HEK293 (cell line): ENCODE measurements around the gene WNT7B.

Experiments
- CTCF ChIA-PET: fragments of 350-600 bp; formaldehyde crosslinking; extraction: SDS; loops from one replicate; lab custom pipeline; 2021; ENCODE audit warnings: antibody characterized with exemption; lab: Yijun Ruan, JAX
- POLR2A ChIA-PET: fragments of 300-600 bp; formaldehyde crosslinking; extraction: SDS; loops from one replicate; lab custom pipeline; 2020; ENCODE audit warnings: antibody characterized with exemption, inconsistent platforms; lab: Yijun Ruan, JAX
- H3K27ac ChIP-seq: fragments of 200-500 bp; sonication (Bioruptor generic); 2 replicates; pipeline ENCODE4 v1.5.1; 2014; ENCODE audit warnings: low read depth, low read length, control low read depth, inconsistent platforms; ENCODE audit errors: extremely low read depth
- H3K36me3 ChIP-seq, 2 experiments: fragments of 200-500 bp in 1 of 2; sonication (Bioruptor generic) in 1 of 2; 1 replicate in 1 of 2; 2 replicates in 1 of 2; pipeline ENCODE4 v1.5.1; 2014 to 2017; ENCODE audit warnings: inconsistent platforms in 2 of 2, low read length in 2 of 2; ENCODE audit not compliant: control insufficient read depth in 2 of 2, insufficient read depth in 1 of 2
- H3K4me1 ChIP-seq: fragments of 200-500 bp; sonication (Bioruptor generic); 2 replicates; pipeline ENCODE4 v1.5.1; 2014; ENCODE audit warnings: mild to moderate bottlenecking, low read length, inconsistent platforms; ENCODE audit not compliant: control insufficient read depth, insufficient read depth
- H3K4me3 ChIP-seq: 2 replicates; pipeline ENCODE4 v1.5.1; 2011; ENCODE audit warnings: low read depth, mild to moderate bottlenecking, control low read depth, low read length, moderate library complexity
- H3K9me3 ChIP-seq: fragments of 200-500 bp; sonication (Bioruptor generic); 2 replicates; pipeline ENCODE4 v1.5.1; 2014; ENCODE audit warnings: low read depth, low read length, inconsistent platforms; ENCODE audit not compliant: control insufficient read depth, insufficient read depth
- BCL11A ChIP-seq: fragments of 450-650 bp; formaldehyde crosslinking; IDR thresholded peaks from 2 replicates; pipeline ENCODE4 v1.5.1; 2016; ENCODE audit warnings: low read depth, missing biosample characterization, missing genetic modification characterization
- EGR2 ChIP-seq: fragments of 450-650 bp; formaldehyde crosslinking; IDR thresholded peaks from 2 replicates; pipeline ENCODE4 v1.5.1; 2016; ENCODE audit warnings: low read depth, missing biosample characterization, missing genetic modification characterization
- GLIS1 ChIP-seq: fragments of 450-650 bp; formaldehyde crosslinking; IDR thresholded peaks from 2 replicates; pipeline ENCODE4 v1.5.1; 2016; ENCODE audit warnings: missing biosample characterization, missing genetic modification characterization
- KLF8 ChIP-seq: fragments of 450-650 bp; formaldehyde crosslinking; IDR thresholded peaks from 2 replicates; pipeline ENCODE4 v1.5.1; 2016; ENCODE audit warnings: missing biosample characterization, missing genetic modification characterization
- MEIS1 ChIP-seq: sonication (generic); formaldehyde crosslinking; IDR thresholded peaks from 2 replicates; pipeline ENCODE4 v1.8.1; 2022; ENCODE audit warnings: missing genetic modification reagents, mild to moderate bottlenecking, borderline replicate concordance
- PATZ1 ChIP-seq: fragments of 450-650 bp; formaldehyde crosslinking; IDR thresholded peaks from 2 replicates; pipeline ENCODE4 v1.5.1; 2016; ENCODE audit warnings: missing biosample characterization, missing genetic modification characterization
- SALL2 ChIP-seq: fragments of 450-650 bp; formaldehyde crosslinking; IDR thresholded peaks from 2 replicates; pipeline ENCODE4 v1.5.0; 2017; ENCODE audit warnings: missing biosample characterization, mild to moderate bottlenecking, missing genetic modification characterization, borderline replicate concordance
- TRIM28 ChIP-seq: IDR thresholded peaks from 2 replicates; pipeline ENCODE4 v1.6.1; 2011; ENCODE audit warnings: low read length, control low read depth, borderline replicate concordance
- ZFHX2 ChIP-seq: fragments of 450-650 bp; formaldehyde crosslinking; conservative IDR thresholded peaks from 2 replicates; pipeline ENCODE4 v1.5.1; 2016; ENCODE audit warnings: missing biosample characterization, missing genetic modification characterization
- ZFP3 ChIP-seq: fragments of 450-650 bp; formaldehyde crosslinking; IDR thresholded peaks from 2 replicates; pipeline ENCODE4 v1.5.1; 2016; ENCODE audit warnings: low read depth, missing biosample characterization, missing genetic modification characterization
- ZIC2 ChIP-seq: fragments of 450-650 bp; formaldehyde crosslinking; IDR thresholded peaks from 2 replicates; pipeline ENCODE4 v1.5.1; 2016; ENCODE audit warnings: missing biosample characterization, missing genetic modification characterization
- ZNF155 ChIP-seq: fragments of 450-650 bp; formaldehyde crosslinking; IDR thresholded peaks from 2 replicates; pipeline ENCODE4 v1.5.1; 2016; ENCODE audit warnings: missing biosample characterization, missing genetic modification characterization
- ZNF157 ChIP-seq: fragments of 450-650 bp; formaldehyde crosslinking; IDR thresholded peaks from 2 replicates; pipeline ENCODE4 v1.5.1; 2016; ENCODE audit warnings: missing biosample characterization, missing genetic modification characterization
- ZNF18 ChIP-seq: fragments of 450-650 bp; formaldehyde crosslinking; IDR thresholded peaks from 2 replicates; pipeline ENCODE4 v1.5.1; 2016; ENCODE audit warnings: missing biosample characterization, missing genetic modification characterization
- ZNF280D ChIP-seq: fragments of 450-650 bp; formaldehyde crosslinking; IDR thresholded peaks from 2 replicates; pipeline ENCODE4 v1.5.1; 2016; ENCODE audit warnings: missing biosample characterization, missing genetic modification characterization
- ZNF350 ChIP-seq: fragments of 450-650 bp; formaldehyde crosslinking; IDR thresholded peaks from 2 replicates; pipeline ENCODE4 v1.5.0; 2017; ENCODE audit warnings: missing biosample characterization, mild to moderate bottlenecking, missing genetic modification characterization
- ZNF558 ChIP-seq: fragments of 450-650 bp; formaldehyde crosslinking; IDR thresholded peaks from 2 replicates; pipeline ENCODE4 v1.5.1; 2016; ENCODE audit warnings: missing biosample characterization, missing genetic modification characterization
- ZNF623 ChIP-seq: fragments of 450-650 bp; formaldehyde crosslinking; IDR thresholded peaks from 2 replicates; pipeline ENCODE4 v1.5.1; 2016; ENCODE audit warnings: missing biosample characterization, missing genetic modification characterization
- ZNF658 ChIP-seq: fragments of 450-650 bp; formaldehyde crosslinking; IDR thresholded peaks from 2 replicates; pipeline ENCODE4; 2016; ENCODE audit warnings: missing biosample characterization, missing genetic modification characterization
- ZNF768 ChIP-seq: fragments of 450-650 bp; formaldehyde crosslinking; IDR thresholded peaks from 2 replicates; pipeline ENCODE4 v1.5.1; 2018; ENCODE audit warnings: missing biosample characterization, mild to moderate bottlenecking, missing genetic modification characterization
- ZNF830 ChIP-seq: fragments of 450-650 bp; IDR thresholded peaks from 2 replicates; pipeline ENCODE4 v1.5.0; 2018; ENCODE audit warnings: missing biosample characterization, missing genetic modification characterization, low read depth, mild to moderate bottlenecking, moderate library complexity
- ZNF837 ChIP-seq: fragments of 450-650 bp; formaldehyde crosslinking; IDR thresholded peaks from 2 replicates; pipeline ENCODE4 v1.5.1; 2016; ENCODE audit warnings: missing biosample characterization, missing genetic modification characterization

WNT7B gene

GRCh38 chr22:45961679-45962433 is 15.1 kb downstream of the WNT7B start:
- POLR2A ChIA-PET = no interaction called here
- H3K4me1 ChIP-seq = no peaks in the 10 kb centered on the region
- TF ChIP-seq KLF8 (tag by site-specific recombination) = peak; percentile 43; the same call in 1 of the 2 replicates
- no peak for TF ChIP-seq MEIS1 (CRISPR knock-in tag)
- TF ChIP-seq BCL11A = peak; percentile 81; the same call in 1 of the 2 replicates
- TF ChIP-seq ZNF768 (tag by site-specific recombination) = no peak
- no peaks in the 10 kb centered on the region for H3K9me3 ChIP-seq
- CTCF ChIA-PET = interaction anchor here (1.2 kb wide), 1 partner anchor 98 kb away, joined by 6 read pairs; no protein-coding TSS in a partner anchor
- no peak overlapping the region for H3K27ac ChIP-seq
- no peak overlapping the region for H3K4me3 ChIP-seq
- H3K36me3 ChIP-seq = no peaks in the 10 kb centered on the region

- Histone ChIP-seq H3K27ac (no peak overlapping the region), H3K4me1 (no peaks in the 10 kb centered on the region), H3K4me3 (no peak overlapping the region), H3K36me3 (no peaks in the 10 kb centered on the region), H3K9me3 (no peaks in the 10 kb centered on the region)
- TF ChIP-seq ZNF280D (no peak), ZNF658 (tag by site-specific recombination) (no peak), ZNF830 (tag by site-specific recombination) (no peak)
- POLR2A ChIA-PET = no interaction called here
- CTCF ChIA-PET = no interaction called here
Measured at GRCh38 chr22:45960477-45961386, 16.2 kb downstream of the WNT7B start.

GRCh38 chr22:45959719-45960476 is 17.1 kb downstream of the WNT7B start:
- POLR2A ChIA-PET = no interaction called here
- H3K9me3 ChIP-seq = no peaks in the 10 kb centered on the region
- no peak overlapping the region for H3K27ac ChIP-seq
- no peak overlapping the region for H3K4me3 ChIP-seq
- CTCF ChIA-PET = interaction anchor here (0.6 kb wide), 2 partner anchors 58 to 571 kb away, joined by 3 to 5 read pairs; no protein-coding TSS in a partner anchor
- H3K36me3 ChIP-seq = no peaks in the 10 kb centered on the region
- no peaks in the 10 kb centered on the region for H3K4me1 ChIP-seq
- TF ChIP-seq ZFHX2 (tag by site-specific recombination) (peak; percentile 26), ZNF18 (tag by site-specific recombination) (no peak), ZNF350 (no peak), ZNF623 (tag by site-specific recombination) (no peak), TRIM28 (no peak), ZIC2 (peak; percentile 81), PATZ1 (tag by site-specific recombination) (0 out of 2 replicates have a peak, but pooled peaks have one; percentile 13), ZNF558 (tag by site-specific recombination) (no peak), GLIS1 (tag by site-specific recombination) (peak; percentile 64), ZNF155 (tag by site-specific recombination) (no peak), ZNF837 (no peak), SALL2 (no peak), ZNF157 (tag by site-specific recombination) (no peak), ZFP3 (tag by site-specific recombination) (no peak), EGR2 (tag by site-specific recombination) (peak; percentile 45; the same call in 1 of the 2 replicates)
